CD14-positive monocyte (primary cell): Measurements from ENCODE around the gene CNTNAP2. TPM values are rescaled to one million over a fixed set of nuclear protein-coding genes. Genes with fewer than 3 reads are reported as not detected.

Experiments
- DNase-seq, 3 donors: peaks; one replicate each; pipeline ENCODE4 v3.0.0-alpha.2; 2011 to 2022
- H2AFZ ChIP-seq: 2 replicates; pipeline ENCODE4 v1.6.0; 2012; ENCODE audit warnings: mild to moderate bottlenecking, low read depth, low read length, inconsistent platforms; ENCODE audit not compliant: insufficient read depth, poor library complexity, severe bottlenecking
- H3K27ac ChIP-seq, 2 donors: 1 replicate in 1 of 2; 2 replicates in 1 of 2; pipeline ENCODE4 v1.5.1; 2012 to 2013; ENCODE audit warnings: low read length in 2 of 2, control low read depth in 1 of 2, inconsistent platforms in 1 of 2, low read depth in 1 of 2, mild to moderate bottlenecking in 1 of 2
- H3K27me3 ChIP-seq, 2 donors: one replicate each; pipeline versions ENCODE4 v1.6.0 to v1.6.1; 2011 to 2013; ENCODE audit warnings: low read length in 2 of 2; ENCODE audit not compliant: control insufficient read depth in 2 of 2, insufficient read depth in 2 of 2
- H3K36me3 ChIP-seq, 2 donors: replicated peaks in 1 of 2; 1 replicate in 1 of 2; 2 replicates in 1 of 2; pipeline versions ENCODE4 v1.5.1 to v1.6.1; 2012 to 2013; ENCODE audit warnings: low read length in 2 of 2, control low read depth in 1 of 2, inconsistent platforms in 1 of 2, mild to moderate bottlenecking in 1 of 2; ENCODE audit not compliant: insufficient read depth in 2 of 2, control insufficient read depth in 1 of 2
- H3K4me1 ChIP-seq, 2 donors: 1 replicate in 1 of 2; 2 replicates in 1 of 2; pipeline versions ENCODE4 v1.5.1 to v1.6.1; 2012 to 2013; ENCODE audit warnings: low read length in 2 of 2, control low read depth in 1 of 2, inconsistent platforms in 1 of 2, mild to moderate bottlenecking in 1 of 2, moderate library complexity in 1 of 2; ENCODE audit not compliant: insufficient read depth in 2 of 2, control insufficient read depth in 1 of 2
- H3K4me2 ChIP-seq: replicated peaks from 2 replicates; pipeline ENCODE3; 2012; ENCODE audit warnings: low read length, moderate library complexity, mild to moderate bottlenecking; ENCODE audit not compliant: poor library complexity, severe bottlenecking; ENCODE audit errors: extremely low read depth
- H3K4me3 ChIP-seq, 3 experiments: fragments of 200-600 bp in 1 of 3; sonication (generic) in 1 of 3; replicated peaks in 1 of 3; 1 replicate in 2 of 3; 2 replicates in 1 of 3; pipeline ENCODE4 v1.5.1; 2011 to 2013; ENCODE audit warnings: low read length in 3 of 3, mild to moderate bottlenecking in 3 of 3, control low read depth in 2 of 3, low read depth in 2 of 3, inconsistent platforms in 1 of 3, moderate library complexity in 1 of 3
- H3K79me2 ChIP-seq: 2 replicates; pipeline ENCODE4 v1.6.0; 2012; ENCODE audit warnings: mild to moderate bottlenecking, control low read depth, inconsistent platforms, low read length, moderate library complexity; ENCODE audit not compliant: insufficient read depth
- H3K9ac ChIP-seq: 2 replicates; pipeline ENCODE4 v1.6.0; 2017; ENCODE audit warnings: low read length, mild to moderate bottlenecking; ENCODE audit not compliant: insufficient read depth, poor library complexity, severe bottlenecking
- H3K9me3 ChIP-seq, 2 donors: replicated peaks in 1 of 2; 1 replicate in 1 of 2; 2 replicates in 1 of 2; pipeline versions ENCODE4 v1.5.1 to v1.6.1; 2012 to 2013; ENCODE audit warnings: low read length in 2 of 2, control low read depth in 1 of 2; ENCODE audit not compliant: control insufficient read depth in 1 of 2, insufficient read depth in 1 of 2
- H4K20me1 ChIP-seq: 2 replicates; pipeline ENCODE4 v1.6.0; 2012; ENCODE audit warnings: mild to moderate bottlenecking, low read length, control low read depth, moderate library complexity; ENCODE audit not compliant: insufficient read depth
- H3K27ac Mint-ChIP-seq, 7 donors: one replicate each; pipeline ENCODE4 v1.8.0; 2020; ENCODE audit warnings: mild to moderate bottlenecking in 7 of 7, mixed read lengths in 7 of 7, moderate library complexity in 6 of 7, inconsistent platforms in 2 of 7
- H3K27me3 Mint-ChIP-seq, 3 donors: one replicate each; pipeline ENCODE4 v1.8.0; 2021 to 2022; ENCODE audit warnings: low read depth in 3 of 3, mild to moderate bottlenecking in 3 of 3, mixed read lengths in 3 of 3, moderate library complexity in 3 of 3, inconsistent platforms in 1 of 3
- H3K36me3 Mint-ChIP-seq, 2 donors: one replicate each; pipeline ENCODE4 v1.8.0; 2020; ENCODE audit warnings: mixed read lengths in 2 of 2, inconsistent platforms in 1 of 2, mild to moderate bottlenecking in 1 of 2
- H3K4me1 Mint-ChIP-seq: one replicate; pipeline ENCODE4 v1.8.0; 2020; ENCODE audit warnings: mild to moderate bottlenecking, mixed read lengths
- H3K4me3 Mint-ChIP-seq, 2 donors: one replicate each; pipeline ENCODE4 v1.8.0; 2020; ENCODE audit warnings: mild to moderate bottlenecking in 2 of 2, mixed read lengths in 2 of 2, moderate library complexity in 1 of 2
- H3K9me3 Mint-ChIP-seq, 7 donors: one replicate each; pipeline ENCODE4 v1.8.0; 2020 to 2022; ENCODE audit warnings: mixed read lengths in 7 of 7, mild to moderate bottlenecking in 6 of 7, moderate library complexity in 6 of 7, inconsistent platforms in 2 of 7
- WGBS: methylation state at CpG from one replicate; pipeline ENCODE4 v1.1.5; 2013; ENCODE audit warnings: missing lambda C conversion rate; ENCODE audit not compliant: insufficient coverage; 5-methylcytosine and 5-hydroxymethylcytosine counted together
- intact Hi-C, 2 donors: fragments of 100-400 bp; cut with micrococcal nuclease; formaldehyde crosslinking; loops; one replicate each; pipeline versions ENCODE4 v1.15.0 to v1.15.1; 2023
- polyA plus RNA-seq, 3 donors: library from polyadenylated mRNA; depleted of rRNA in 1 of 3; unstranded in 2 of 3; stranded (reverse) in 1 of 3; fragments of 300-500 nt in 2 of 3; fragments of >200 nt in 1 of 3; fragmentation: Illumina TruSeq in 2 of 3; gene quantifications; 1 replicate in 2 of 3; 2 replicates in 1 of 3; pipeline ENCODE4 v1.2.3, GENCODE V29; 2012 to 2021
- TF ChIP-seq, protein P1 (sequence below): fragments of 200-600 bp; IDR thresholded peaks from one replicate; pipeline ENCODE4 v1.8.0; 2022; ENCODE audit warnings: antibody characterized with exemption, mild to moderate bottlenecking

The CNTNAP2 gene
- polyA plus RNA-seq, 3 donors, result 0.01 TPM; not detected in 2

DNA sequence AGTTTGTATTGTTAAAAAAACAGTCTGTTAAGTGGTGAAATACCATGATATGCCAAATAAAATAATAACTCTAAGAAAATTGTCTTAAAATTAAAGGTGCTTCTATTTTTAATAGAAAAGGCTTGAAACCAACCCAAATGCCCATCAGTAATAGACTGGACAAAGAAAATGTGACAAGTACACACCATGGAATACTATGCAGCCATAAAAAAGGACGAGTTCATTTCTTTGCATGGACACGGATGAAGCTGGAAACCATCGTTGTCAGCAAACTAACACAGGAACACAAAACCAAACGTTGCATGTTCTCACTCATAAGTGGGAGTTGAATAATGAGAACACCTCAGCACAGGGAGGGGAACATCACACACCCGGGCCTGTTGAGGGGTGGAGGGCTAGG lies 7.1 kb downstream of the CNTNAP2 start:
- intact Hi-C loops, result no loop called here
- WGBS, result 75% methylated on average over 1 of the region's 5 CpGs

GRCh38 chr7:146126767-146127509 lies 10.3 kb downstream of the CNTNAP2 start:
- Histone ChIP-seq H3K36me3 (no peaks in the 10 kb centered on the region), H3K79me2 (no peaks in the 10 kb centered on the region), H4K20me1 (no peaks in the 10 kb centered on the region), H3K4me3 (no peak overlapping the region), H3K27me3 (no peaks in the 10 kb centered on the region), H3K9ac (no peak overlapping the region), H3K27ac (no peak overlapping the region), H2AFZ (no peak overlapping the region), H3K9me3 (no peaks in the 10 kb centered on the region), H3K4me2 (no peak overlapping the region), H3K4me1 (no peaks in the 10 kb centered on the region)
- no peaks in the 10 kb centered on the region for H3K27me3 Mint-ChIP-seq
- no peak overlapping the region for H3K27ac Mint-ChIP-seq
- DNase-seq, result no peak
- no peaks in the 10 kb centered on the region for H3K4me1 Mint-ChIP-seq
- TF ChIP-seq, protein P1, sequence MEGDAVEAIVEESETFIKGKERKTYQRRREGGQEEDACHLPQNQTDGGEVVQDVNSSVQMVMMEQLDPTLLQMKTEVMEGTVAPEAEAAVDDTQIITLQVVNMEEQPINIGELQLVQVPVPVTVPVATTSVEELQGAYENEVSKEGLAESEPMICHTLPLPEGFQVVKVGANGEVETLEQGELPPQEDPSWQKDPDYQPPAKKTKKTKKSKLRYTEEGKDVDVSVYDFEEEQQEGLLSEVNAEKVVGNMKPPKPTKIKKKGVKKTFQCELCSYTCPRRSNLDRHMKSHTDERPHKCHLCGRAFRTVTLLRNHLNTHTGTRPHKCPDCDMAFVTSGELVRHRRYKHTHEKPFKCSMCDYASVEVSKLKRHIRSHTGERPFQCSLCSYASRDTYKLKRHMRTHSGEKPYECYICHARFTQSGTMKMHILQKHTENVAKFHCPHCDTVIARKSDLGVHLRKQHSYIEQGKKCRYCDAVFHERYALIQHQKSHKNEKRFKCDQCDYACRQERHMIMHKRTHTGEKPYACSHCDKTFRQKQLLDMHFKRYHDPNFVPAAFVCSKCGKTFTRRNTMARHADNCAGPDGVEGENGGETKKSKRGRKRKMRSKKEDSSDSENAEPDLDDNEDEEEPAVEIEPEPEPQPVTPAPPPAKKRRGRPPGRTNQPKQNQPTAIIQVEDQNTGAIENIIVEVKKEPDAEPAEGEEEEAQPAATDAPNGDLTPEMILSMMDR, result no peak
- intact Hi-C loops, result no loop called here
- no peaks in the 10 kb centered on the region for H3K36me3 Mint-ChIP-seq
- H3K9me3 Mint-ChIP-seq, result peaks cover 0 to 4% (median 0%) of the 10 kb centered on the region in 7 donors
- no peak overlapping the region for H3K4me3 Mint-ChIP-seq
- WGBS, result 88% methylated on average over 4 of the region's 8 CpGs

More for the DNA sequence above, 7.1 kb downstream of the CNTNAP2 start:
- H3K27ac ChIP-seq, result no peak overlapping the region
- H3K4me1 ChIP-seq, result no peaks in the 10 kb centered on the region
- H3K79me2 ChIP-seq, result no peaks in the 10 kb centered on the region
- H4K20me1 ChIP-seq, result no peaks in the 10 kb centered on the region
- H3K9me3 ChIP-seq, result no peaks in the 10 kb centered on the region
- H3K27ac Mint-ChIP-seq, result no peak overlapping the region
- H3K36me3 Mint-ChIP-seq, result no peaks in the 10 kb centered on the region
- no peaks in the 10 kb centered on the region for H3K36me3 ChIP-seq
- no peaks in the 10 kb centered on the region for H3K27me3 ChIP-seq
- TF ChIP-seq, protein P1, result no peak
- no peak for DNase-seq
- no peak overlapping the region for H3K4me3 ChIP-seq
- no peak overlapping the region for H3K4me2 ChIP-seq
- H3K4me1 Mint-ChIP-seq, result no peaks in the 10 kb centered on the region
- no peaks in the 10 kb centered on the region for H3K27me3 Mint-ChIP-seq
- no peak overlapping the region for H3K4me3 Mint-ChIP-seq
- no peak overlapping the region for H2AFZ ChIP-seq
- no peak overlapping the region for H3K9ac ChIP-seq
- peaks cover 0 to 3% (median 0%) of the 10 kb centered on the region in 7 donors for H3K9me3 Mint-ChIP-seq
